Measurements from ENCODE around the gene TMEM80. TPM values are rescaled to one million over a fixed set of nuclear protein-coding genes. Genes with fewer than 3 reads are reported as not detected.

Gene TMEM80
- total RNA-seq, 1 donor from 2014 or later: 12.8 TPM

DNA sequence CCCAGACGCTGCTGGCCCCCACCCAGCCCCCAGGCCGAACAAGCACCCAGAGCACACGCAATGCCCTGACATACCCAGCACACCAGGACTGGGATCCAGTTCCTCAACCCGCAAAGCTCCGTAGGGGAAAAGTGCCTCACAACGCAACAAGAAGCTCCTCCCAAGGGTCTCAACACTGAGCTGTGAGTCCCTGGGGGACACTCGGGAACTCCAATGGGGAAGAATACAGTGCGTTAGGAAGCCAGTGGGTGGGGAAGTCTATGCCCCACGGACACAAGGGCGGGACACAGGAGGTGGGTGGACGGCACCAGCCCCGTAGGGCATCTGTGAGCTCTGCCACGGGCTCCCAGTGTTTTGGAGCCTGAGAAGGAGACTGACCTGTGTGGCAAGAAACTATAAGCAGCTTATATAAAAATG lies 2.2 kb upstream of the TMEM80 start:
- peak overlapping the region in 1 of 2 donors; percentile 60 for H3K4me3 ChIP-seq
- H3K27me3 ChIP-seq: no peaks in the 10 kb centered on the region
- H3K4me1 ChIP-seq: peaks cover 45% of the 10 kb centered on the region
- H3K27ac ChIP-seq: peak overlapping the region; percentile 100
- H3K9me3 ChIP-seq: no peaks in the 10 kb centered on the region
- H3K36me3 ChIP-seq: peaks cover 0 to 3% of the 10 kb centered on the region in 2 donors
- intact Hi-C loops (cut with DNase I): no loop called here
- no peak for DNase-seq (ENCODE audit: extremely low spot score in 2 of 2)
- no peak for TF ChIP-seq CTCF (IDR thresholded peaks at IDR 0.05)
- no peak for TF ChIP-seq POLR2AphosphoS5 (IDR thresholded peaks at IDR 0.05; ENCODE audit: insufficient read depth in 1 of 2, low read depth in 1 of 2)
- TF ChIP-seq POLR2A (IDR thresholded peaks at IDR 0.05): no peak

DNA sequence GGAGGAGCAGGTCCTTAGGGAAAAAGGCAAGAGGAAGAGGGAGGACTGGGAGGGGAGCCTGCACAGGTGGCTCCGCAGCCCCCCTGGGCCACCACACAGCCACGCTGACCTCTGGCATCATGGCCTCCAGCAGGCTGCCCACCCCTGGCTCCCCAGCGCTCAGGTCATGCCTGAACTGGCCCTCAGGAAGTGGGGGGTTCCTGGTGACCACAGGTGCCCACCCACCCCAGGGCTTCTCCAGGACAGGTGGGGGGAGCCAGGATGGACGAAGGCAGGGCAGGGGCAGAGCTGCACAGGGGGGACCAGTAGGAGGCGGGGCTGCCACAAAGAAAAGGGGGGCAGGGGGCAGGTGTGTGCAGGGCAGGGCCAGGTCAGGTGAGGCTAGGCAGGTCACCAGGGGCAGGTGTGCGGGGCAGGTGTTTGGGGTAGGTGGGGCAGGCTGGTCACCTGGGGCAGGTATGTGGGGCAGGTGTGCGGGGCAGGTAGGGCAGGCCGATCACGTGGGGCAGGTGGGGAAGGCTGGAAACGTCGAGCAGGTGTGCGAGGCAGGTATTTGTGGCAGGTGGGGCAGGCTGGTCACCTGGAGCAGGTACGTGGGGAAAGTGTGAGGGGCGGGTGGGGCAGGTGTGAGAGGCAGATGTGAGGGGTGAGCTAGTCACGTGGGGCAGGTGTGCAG lies 1.6 kb upstream of the TMEM80 start:
- no peaks in the 10 kb centered on the region for H3K27me3 ChIP-seq
- H3K4me3 ChIP-seq: peak overlapping the region; percentile 60 to 82
- no peaks in the 10 kb centered on the region for H3K9me3 ChIP-seq
- intact Hi-C loops (cut with DNase I): no loop called here
- DNase-seq (ENCODE audit: extremely low spot score in 2 of 2): no peak
- H3K4me1 ChIP-seq: peaks cover 48% of the 10 kb centered on the region
- H3K27ac ChIP-seq: peak overlapping the region; percentile 100
- H3K36me3 ChIP-seq: peaks cover 0 to 3% of the 10 kb centered on the region in 2 donors
- no peak for TF ChIP-seq POLR2A (IDR thresholded peaks at IDR 0.05)
- no peak for TF ChIP-seq POLR2AphosphoS5 (IDR thresholded peaks at IDR 0.05; ENCODE audit: insufficient read depth in 1 of 2, low read depth in 1 of 2)
- TF ChIP-seq CTCF (IDR thresholded peaks at IDR 0.05): no peak

DNA sequence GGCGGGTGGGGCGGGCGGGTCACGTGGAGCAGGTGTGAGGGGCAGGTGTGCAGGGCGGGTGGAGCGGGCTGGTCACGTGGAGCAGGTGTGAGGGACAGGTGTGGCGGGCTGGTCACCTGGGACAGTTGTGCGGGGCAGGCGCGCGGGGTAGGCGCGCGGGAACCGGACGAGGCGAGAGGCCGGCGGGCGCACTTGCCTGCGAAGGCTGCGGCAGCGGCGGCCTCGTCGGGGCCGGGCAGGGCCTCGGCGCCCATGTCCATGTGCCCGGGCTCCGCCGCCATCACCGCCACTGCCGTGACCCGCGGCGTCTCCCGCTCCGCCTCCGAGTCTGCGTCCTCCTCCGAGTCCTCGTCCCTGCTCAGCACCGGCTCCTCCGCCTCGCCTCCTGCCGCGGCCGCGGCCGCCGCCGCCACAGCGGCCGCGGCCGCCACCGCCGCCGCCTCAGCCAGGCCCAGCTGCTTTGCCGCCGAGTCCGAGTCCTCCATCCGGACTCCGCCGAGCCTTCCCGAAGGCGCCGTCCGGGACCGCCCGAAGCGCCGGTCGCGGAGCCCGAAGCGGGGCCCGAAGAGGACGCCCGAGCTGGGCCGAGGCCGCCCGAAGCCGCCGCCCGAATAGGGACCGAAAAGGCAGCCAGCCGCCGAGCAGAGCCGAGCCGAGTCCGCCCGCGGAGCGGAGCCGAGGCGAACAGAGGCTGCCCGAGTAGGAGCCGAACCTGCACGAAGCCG lies 891 bp upstream of the TMEM80 start, which contains the start of gene DEAF1:
Gene DEAF1 (minus strand): TSS at position 660 of the 725 bp plus-strand sequence. CDS start 175 bp downstream, at position 485.
- DNase-seq (ENCODE audit: extremely low spot score in 2 of 2): no peak
- H3K9me3 ChIP-seq: no peaks in the 10 kb centered on the region
- H3K27ac ChIP-seq: peak within 1 kb of the TSS; percentile 100
- peaks cover 48% of the 10 kb centered on the region for H3K4me1 ChIP-seq
- no peak for TF ChIP-seq POLR2A (IDR thresholded peaks at IDR 0.05)
- TF ChIP-seq CTCF (IDR thresholded peaks at IDR 0.05): no peak
- TF ChIP-seq POLR2AphosphoS5 (IDR thresholded peaks at IDR 0.05; ENCODE audit: insufficient read depth in 1 of 2, low read depth in 1 of 2): no peak
- intact Hi-C loops (cut with DNase I): no loop called here
- H3K36me3 ChIP-seq: peaks cover 0 to 7% of the 10 kb centered on the region in 2 donors
- peak within 1 kb of the TSS; percentile 60 to 82 for H3K4me3 ChIP-seq
- H3K27me3 ChIP-seq: no peaks in the 10 kb centered on the region

- Histone ChIP-seq H3K9me3 (no peaks in the 10 kb centered on the region), H3K36me3 (peaks cover 0 to 5% of the 10 kb centered on the region in 2 donors), H3K4me3 (peak overlapping the region; percentile 60 to 82), H3K4me1 (peaks cover 48% of the 10 kb centered on the region), H3K27ac (peak overlapping the region; percentile 100), H3K27me3 (no peaks in the 10 kb centered on the region)
- intact Hi-C loops (cut with DNase I): no loop called here
- DNase-seq (ENCODE audit: extremely low spot score in 2 of 2): no peak
- TF ChIP-seq CTCF (IDR thresholded peaks at IDR 0.05): no peak
- no peak for TF ChIP-seq POLR2A (IDR thresholded peaks at IDR 0.05)
- TF ChIP-seq POLR2AphosphoS5 (IDR thresholded peaks at IDR 0.05; ENCODE audit: insufficient read depth in 1 of 2, low read depth in 1 of 2): peak in 1 of 2 donors; percentile 51
These were observed 403 bp upstream of the TMEM80 start for GRCh38 chr11:695288-695537.

Data from vagina (tissue), 2 donors.